DMS 273 (cell line): Measurements from ENCODE around the gene KCNH5.

Source experiments
- DNase-seq: peaks from one replicate; lab custom pipeline; 2025; ENCODE audit not compliant: unreplicated experiment; lab: John Stamatoyannopoulos, UW

KCNH5 gene

DNA sequence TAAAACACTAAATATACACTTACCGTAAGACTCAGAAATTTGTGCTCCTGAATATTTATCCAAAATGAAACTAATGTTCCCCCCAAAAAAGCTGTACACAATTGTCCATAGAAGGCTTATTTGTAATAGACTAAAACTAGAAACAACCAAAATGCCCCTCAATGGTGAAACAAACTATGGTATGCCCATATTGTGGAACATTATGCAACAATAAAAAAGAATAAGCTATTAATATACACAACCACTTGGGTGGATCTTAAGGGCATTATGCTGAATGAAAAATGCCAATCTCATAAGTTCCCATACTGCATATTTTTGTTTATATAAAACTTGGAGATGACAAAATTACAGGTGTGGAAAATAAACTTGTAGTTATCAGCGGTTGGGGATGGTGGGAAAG, 357.4 kb downstream of the KCNH5 start:
- no peak for DNase-seq

DNA sequence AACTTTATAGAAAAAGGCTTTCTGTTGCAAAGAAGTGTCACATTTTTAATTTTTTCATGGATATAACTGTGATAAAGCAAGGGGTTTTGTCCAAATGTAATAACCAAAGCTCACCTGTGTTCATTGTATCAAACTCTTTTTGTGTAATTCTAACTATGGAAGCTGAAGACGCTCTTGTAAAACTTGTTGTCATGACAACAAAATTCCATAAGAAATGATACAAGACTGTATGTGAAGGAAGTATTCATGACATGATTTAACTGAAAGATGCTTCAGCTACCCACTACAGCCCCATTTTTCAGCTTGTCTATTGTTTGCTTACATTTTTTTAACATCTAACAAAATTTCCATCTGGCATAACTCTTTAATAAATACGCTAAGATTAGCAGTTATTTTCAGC, 360.9 kb downstream of the KCNH5 start:
- no peak for DNase-seq

DNA sequence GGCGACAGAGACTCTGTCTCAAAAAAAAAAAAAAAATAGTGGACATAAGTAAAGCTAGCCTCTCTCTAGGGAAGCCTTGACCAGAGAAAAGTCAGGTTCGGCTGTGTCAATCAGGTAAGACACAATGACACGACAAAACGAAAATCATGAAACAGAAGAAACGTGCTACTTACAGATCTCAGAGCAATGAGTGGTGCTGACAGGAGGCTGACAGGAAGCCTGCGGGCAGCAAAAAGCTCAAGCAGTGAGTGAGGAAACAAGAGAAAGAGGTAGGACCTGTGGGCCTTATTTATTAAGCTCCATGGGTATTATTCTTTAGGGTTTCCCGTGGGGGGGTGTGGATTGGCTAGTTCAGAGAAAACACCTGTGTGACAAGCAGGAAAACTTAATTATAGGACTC, 363.1 kb downstream of the KCNH5 start:
- DNase-seq: no peak

GRCh38 chr14:62674563-62675237, 370.6 kb downstream of the KCNH5 start:
- DNase-seq: no peak

GRCh38 chr14:62673014-62673755, 372.1 kb downstream of the KCNH5 start:
- no peak for DNase-seq

- DNase-seq: no peak
Observed at GRCh38 chr14:62670526-62670925, 374.7 kb downstream of the KCNH5 start.

GRCh38 chr14:62667421-62667914, 377.8 kb downstream of the KCNH5 start:
- DNase-seq: peak; percentile 0

GRCh38 chr14:62665286-62665685, 380.0 kb downstream of the KCNH5 start:
- DNase-seq: no peak

- DNase-seq: no peak
Observed at GRCh38 chr14:62663456-62663821, 381.8 kb downstream of the KCNH5 start.

GRCh38 chr14:62662811-62663455, 382.3 kb downstream of the KCNH5 start:
- no peak for DNase-seq

GRCh38 chr14:62661818-62662217, 383.4 kb downstream of the KCNH5 start:
- DNase-seq: no peak

- DNase-seq: no peak
Observed at GRCh38 chr14:62658631-62659030, 386.6 kb downstream of the KCNH5 start.

GRCh38 chr14:62657376-62657775, 387.9 kb downstream of the KCNH5 start:
- no peak for DNase-seq

GRCh38 chr14:62655166-62655565, 390.1 kb downstream of the KCNH5 start:
- DNase-seq: no peak

DNA sequence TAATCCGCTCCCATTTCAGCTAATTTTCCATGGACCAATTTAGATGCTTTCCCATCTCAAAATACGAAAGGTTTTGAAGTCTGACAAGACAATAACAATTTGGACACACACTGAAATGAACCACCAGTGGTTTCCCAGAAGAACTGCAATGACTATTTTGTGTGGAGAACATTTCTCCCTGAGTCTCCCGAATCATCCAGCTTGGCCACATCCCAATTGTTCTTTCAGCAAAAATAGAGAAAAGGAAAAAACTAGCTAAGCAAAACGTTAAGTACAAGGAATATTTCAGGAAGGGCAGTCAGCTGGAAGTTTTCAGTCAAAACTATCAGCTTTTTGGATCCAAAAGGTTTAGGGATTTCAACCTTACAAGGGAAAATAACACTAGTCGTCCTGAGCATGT, 390.6 kb downstream of the KCNH5 start:
- no peak for DNase-seq
